ENCODE results near the gene TMEM86A. TPM values are rescaled to one million over a fixed set of nuclear protein-coding genes. Genes with fewer than 3 reads are reported as not detected.

Gene TMEM86A
- total and polyA plus RNA-seq, 2 of the 13 experiments (the other 11 are each of a cell fraction or from before 2014, with no cell fraction given): 0.03 to 0.07 TPM

GRCh38 chr11:18741783-18742182 lies 43.2 kb downstream of the TMEM86A start:
- DNase-seq (ENCODE audit: low spot score) (no peak), ATAC-seq (no peak), FAIRE-seq (no peak)
- no peak overlapping the region for H3K27ac ChIP-seq (ENCODE audit: extremely low read length, insufficient read depth, low read length)
- in situ Hi-C loops (cut with HindIII; ENCODE audit: extremely low pct_ligation_motif_present, low pct_unique_long_range_greater_than_20kb): no loop called here
- no peaks in the 10 kb centered on the region for H3K36me3 ChIP-seq (replicated peaks in 1 of 2; ENCODE audit: control insufficient read depth in 1 of 2, insufficient read depth in 2 of 2, low read length in 2 of 2)
- 6% methylated on average over 3 of the region's 3 CpGs for WGBS (ENCODE audit: low lambda C conversion rate)
- H3K4me3 ChIP-seq (replicated peaks in 1 of 3; ENCODE audit: insufficient read depth in 1 of 3, low read depth in 2 of 3, low read length in 3 of 3): no peak overlapping the region
- no peaks in the 10 kb centered on the region for H4K20me1 ChIP-seq (ENCODE audit: insufficient read depth, low read length)
- ChIA-PET CTCF (ENCODE audit: low intra/inter-chr PET ratio, low total read pairs) (no interaction called here), POLR2A (no interaction called here)
- no peak overlapping the region for H3K4me2 ChIP-seq (ENCODE audit: low read depth, low read length)
- H3K4me1 ChIP-seq (ENCODE audit: insufficient read depth, low read length): no peaks in the 10 kb centered on the region
- TF ChIP-seq ATF7-NPFF (CRISPR knock-in tag; IDR thresholded peaks at IDR 0.05; ENCODE audit: low read depth): no peak
- TF ChIP-seq E2F2 (CRISPR knock-in tag; IDR thresholded peaks at IDR 0.05; ENCODE audit: borderline replicate concordance): no peak
- 0 out of 2 replicates have a peak, but pooled peaks have one; percentile 6 for TF ChIP-seq CTCF (CRISPR knock-in tag; IDR thresholded peaks at IDR 0.05)
- no peak for TF ChIP-seq ZNF354B (CRISPR knock-in tag; IDR thresholded peaks at IDR 0.05)
- TF ChIP-seq HNRNPK (IDR thresholded peaks at IDR 0.05; ENCODE audit: low read depth, low read length, poor library complexity, severe bottlenecking): no peak
- TF ChIP-seq FOXO1 (CRISPR knock-in tag; IDR thresholded peaks at IDR 0.05): no peak
- TF ChIP-seq THAP11 (CRISPR knock-in tag; IDR thresholded peaks at IDR 0.05): no peak
- H3K9ac ChIP-seq (ENCODE audit: insufficient read depth, low read depth, low read length): no peak overlapping the region
- intact Hi-C loops (cut with micrococcal nuclease; ENCODE audit: unreplicated experiment): no loop called here
- H2AFZ ChIP-seq (ENCODE audit: low read length): no peak overlapping the region
- no peaks in the 10 kb centered on the region for H3K9me3 ChIP-seq (ENCODE audit: low read length)
- H3K79me2 ChIP-seq (ENCODE audit: insufficient read depth, low read length): no peaks in the 10 kb centered on the region
- H3K27me3 ChIP-seq (ENCODE audit: control insufficient read depth in 1 of 2, insufficient read depth in 2 of 2, low read length in 2 of 2): peaks cover 9 to 60% of the 10 kb centered on the region in 2 experiments; a peak in 4 of 5 replicates
- BruUV-seq (replicated peaks): no TSS peak
